Cardiac atrium fibroblast (primary cell): ENCODE results near the gene FNDC5. TPM values are rescaled to one million over a fixed set of nuclear protein-coding genes. Genes with fewer than 3 reads are reported as not detected.

Experiments used
- total RNA-seq: library from RNA; depleted of rRNA; stranded (reverse); fragments of >200 nt; gene quantifications from 2 replicates; pipeline ENCODE4 v1.2.3, GENCODE V29; 2015

Gene FNDC5
- 0.16 and 13.5 TPM in 2 replicates for total RNA-seq

GRCh38 chr1:32870615-32871363, at the start of gene FNDC5:
Gene FNDC5 (minus strand): TSS chr1:32870912.

GRCh38 chr1:32900956-32901822, 30.5 kb upstream of the FNDC5 start, which contains the start of gene TMEM54:
Gene TMEM54 (minus strand): TSS chr1:32901389. CDS start chr1:32901238, 151 bp downstream.

DNA sequence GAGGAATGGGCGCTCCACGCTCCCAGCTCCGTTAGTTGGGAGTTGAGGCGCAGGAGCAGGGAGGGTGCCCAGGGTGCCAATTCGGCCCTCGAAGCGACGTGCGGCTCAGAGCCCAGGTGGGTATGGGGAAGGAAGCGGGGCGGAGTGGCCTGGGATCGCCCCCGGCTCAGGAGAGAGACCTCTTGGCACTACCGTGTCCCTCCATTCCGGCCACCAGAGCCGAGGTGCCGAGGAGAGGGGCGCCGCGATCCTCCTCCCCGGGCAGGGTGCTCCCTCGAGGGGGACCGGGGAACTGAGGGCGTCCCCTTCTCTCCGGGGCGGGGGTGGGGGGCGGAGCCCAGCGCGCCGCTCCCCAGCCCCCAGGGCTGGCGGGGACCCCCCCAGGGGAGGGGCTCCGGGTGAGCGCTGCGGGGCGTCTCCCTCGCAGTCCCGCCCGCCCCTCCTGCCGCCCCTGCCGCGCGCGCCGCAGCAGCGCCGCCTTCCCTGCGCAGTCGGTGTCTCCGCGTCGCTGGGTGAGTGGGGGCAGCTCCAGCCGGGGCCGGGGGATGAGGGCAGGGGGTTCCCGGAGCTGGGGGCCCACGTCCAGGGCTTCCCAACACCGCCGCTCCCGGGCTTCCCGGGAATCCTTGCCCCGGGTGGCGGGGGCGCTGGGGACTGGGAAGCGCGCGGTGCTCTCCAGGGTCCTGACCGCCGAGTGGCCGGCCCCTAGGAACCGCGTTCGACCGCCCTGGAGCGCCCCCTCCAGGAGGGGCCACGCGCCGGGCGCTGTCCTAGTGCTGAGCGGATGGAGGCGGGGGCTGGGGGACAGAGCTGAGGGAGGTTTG, 15.5 kb upstream of the FNDC5 start, which contains the start of gene HPCA:
Gene HPCA, plus strand, starts transcription at position 488 of the 824 bp plus-strand sequence. CDS start 2,408 bp downstream, outside the sequence.

GRCh38 chr1:32817159-32817814, 53.4 kb downstream of the FNDC5 start, which contains the start of the genes S100PBP and YARS1:
Gene S100PBP (plus strand): TSS chr1:32817653. CDS start chr1:32826100, 8,447 bp downstream.
Gene YARS1 (minus strand): TSS chr1:32817358. CDS start chr1:32817244, 114 bp downstream.

Other genes starting within 250 kb of the FNDC5 start
- gene ZBTB8OS, start 220.4 kb downstream of the FNDC5 start, total RNA-seq: 24.8 and 29.1 TPM in 2 replicates
- gene RBBP4, start 219.7 kb downstream of the FNDC5 start, total RNA-seq: 73.7 and 74.2 TPM in 2 replicates
- 31.2 and 45.2 TPM in 2 replicates for gene SYNC, start 168.1 kb downstream of the FNDC5 start, total RNA-seq
- 103 and 128 TPM in 2 replicates for gene YARS1, start 53.6 kb downstream of the FNDC5 start, total RNA-seq
- gene S100PBP, start 53.3 kb downstream of the FNDC5 start, total RNA-seq: 10.5 and 17.8 TPM in 2 replicates
- not detected in 2 replicates for gene HPCA, start 15.6 kb upstream of the FNDC5 start, total RNA-seq
- 18.8 and 25.4 TPM in 2 replicates for gene TMEM54, start 30.5 kb upstream of the FNDC5 start, total RNA-seq
- gene RNF19B, start 93.9 kb upstream of the FNDC5 start, total RNA-seq: 8.3 and 10.9 TPM in 2 replicates
- 146 and 152 TPM in 2 replicates for gene AK2, start 166.0 kb upstream of the FNDC5 start, total RNA-seq
- gene AZIN2, start 210.2 kb upstream of the FNDC5 start, total RNA-seq: 0.72 and 6.3 TPM in 2 replicates